Measurements from ENCODE around the gene KLHDC7B. TPM values are rescaled to one million over a fixed set of nuclear protein-coding genes. Genes with fewer than 3 reads are reported as not detected.

Gene KLHDC7B
- total and polyA plus RNA-seq, 2 of the 13 experiments (the other 11 are each of a cell fraction or from before 2014, with no cell fraction given) = 0.11 TPM; not detected in 1

GRCh38 chr22:50577987-50578775 lies 32.5 kb downstream of the KLHDC7B start, which contains the start of gene CPT1B (continued):
- TF ChIP-seq ARID5B (CRISPR knock-in tag; IDR thresholded peaks at IDR 0.05) = no peak
- peak; percentile 95 for TF ChIP-seq AGO2 (optimal IDR thresholded peaks at IDR 0.05; ENCODE audit: low read depth, low read length)
- no peak for TF ChIP-seq SMAD3 (CRISPR knock-in tag; IDR thresholded peaks at IDR 0.05)
- TF ChIP-seq AGO1 (IDR thresholded peaks at IDR 0.05; ENCODE audit: low read depth, low read length, poor library complexity, severe bottlenecking) = peak; percentile 32
- TF ChIP-seq GFI1 (CRISPR knock-in tag; IDR thresholded peaks at IDR 0.05; ENCODE audit: borderline replicate concordance) = no peak
- TF ChIP-seq ZFP1 (CRISPR knock-in tag; IDR thresholded peaks at IDR 0.05) = no peak
- TF ChIP-seq NKX3-1 (CRISPR knock-in tag; IDR thresholded peaks at IDR 0.05) = no peak
- no peak for TF ChIP-seq ZNF446 (CRISPR knock-in tag; IDR thresholded peaks at IDR 0.05)
- TF ChIP-seq, protein P1, sequence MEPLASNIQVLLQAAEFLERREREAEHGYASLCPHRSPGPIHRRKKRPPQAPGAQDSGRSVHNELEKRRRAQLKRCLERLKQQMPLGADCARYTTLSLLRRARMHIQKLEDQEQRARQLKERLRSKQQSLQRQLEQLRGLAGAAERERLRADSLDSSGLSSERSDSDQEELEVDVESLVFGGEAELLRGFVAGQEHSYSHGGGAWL (CRISPR knock-in tag; IDR thresholded peaks at IDR 0.05) = no peak
- no peak for TF ChIP-seq RAD21 (CRISPR knock-in tag; IDR thresholded peaks at IDR 0.05)
- peak; percentile 42 for TF ChIP-seq RBM22 (optimal IDR thresholded peaks at IDR 0.05; ENCODE audit: low read length)
- TF ChIP-seq, protein P2, sequence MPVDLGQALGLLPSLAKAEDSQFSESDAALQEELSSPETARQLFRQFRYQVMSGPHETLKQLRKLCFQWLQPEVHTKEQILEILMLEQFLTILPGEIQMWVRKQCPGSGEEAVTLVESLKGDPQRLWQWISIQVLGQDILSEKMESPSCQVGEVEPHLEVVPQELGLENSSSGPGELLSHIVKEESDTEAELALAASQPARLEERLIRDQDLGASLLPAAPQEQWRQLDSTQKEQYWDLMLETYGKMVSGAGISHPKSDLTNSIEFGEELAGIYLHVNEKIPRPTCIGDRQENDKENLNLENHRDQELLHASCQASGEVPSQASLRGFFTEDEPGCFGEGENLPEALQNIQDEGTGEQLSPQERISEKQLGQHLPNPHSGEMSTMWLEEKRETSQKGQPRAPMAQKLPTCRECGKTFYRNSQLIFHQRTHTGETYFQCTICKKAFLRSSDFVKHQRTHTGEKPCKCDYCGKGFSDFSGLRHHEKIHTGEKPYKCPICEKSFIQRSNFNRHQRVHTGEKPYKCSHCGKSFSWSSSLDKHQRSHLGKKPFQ (CRISPR knock-in tag; IDR thresholded peaks at IDR 0.05; ENCODE audit: insufficient replicate concordance) = no peak
- TF ChIP-seq ZNF468 (CRISPR knock-in tag; IDR thresholded peaks at IDR 0.05) = no peak
- TF ChIP-seq, protein P3, sequence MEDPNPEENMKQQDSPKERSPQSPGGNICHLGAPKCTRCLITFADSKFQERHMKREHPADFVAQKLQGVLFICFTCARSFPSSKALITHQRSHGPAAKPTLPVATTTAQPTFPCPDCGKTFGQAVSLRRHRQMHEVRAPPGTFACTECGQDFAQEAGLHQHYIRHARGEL (CRISPR knock-in tag; IDR thresholded peaks at IDR 0.05) = no peak
- no peak for TF ChIP-seq TAF15 (IDR thresholded peaks at IDR 0.05; ENCODE audit: low read depth, low read length, poor library complexity, severe bottlenecking)
- no peak for TF ChIP-seq ZC3H13 (CRISPR knock-in tag; IDR thresholded peaks at IDR 0.05)
- TF ChIP-seq TBP (CRISPR knock-in tag; IDR thresholded peaks at IDR 0.05) = no peak
